NT2/D1 (cell line): ENCODE measurements around the gene IGFALS.
A peak's percentile ranks its signal among the peaks of the same experiment; 100 is the strongest.

Experiments used
- DNase-seq: peaks from one replicate; pipeline ENCODE4 v3.0.0-alpha.2; 2011; ENCODE audit warnings: low read depth, low spot score
- H3K27me3 ChIP-seq: 2 replicates; pipeline ENCODE4 v1.6.0; 2011; ENCODE audit warnings: mild to moderate bottlenecking; ENCODE audit not compliant: insufficient read length, insufficient read depth
- H3K36me3 ChIP-seq: 2 replicates; pipeline ENCODE4 v1.6.1; 2011; ENCODE audit warnings: mild to moderate bottlenecking, low read length, mixed read lengths; ENCODE audit not compliant: insufficient read depth, insufficient read length
- H3K4me1 ChIP-seq: 2 replicates; pipeline ENCODE4 v1.5.1; 2011; ENCODE audit not compliant: insufficient read depth, insufficient read length
- H3K4me3 ChIP-seq: 2 replicates; pipeline ENCODE4 v1.5.1; 2011; ENCODE audit warnings: low read depth; ENCODE audit not compliant: insufficient read length
- H3K9ac ChIP-seq: 2 replicates; pipeline ENCODE4 v1.6.0; 2011; ENCODE audit warnings: low read depth; ENCODE audit not compliant: insufficient read length
- H3K9me3 ChIP-seq: 2 replicates; pipeline ENCODE4 v1.5.1; 2011; ENCODE audit warnings: mild to moderate bottlenecking, low read length; ENCODE audit not compliant: insufficient read depth
- SUZ12 ChIP-seq: IDR thresholded peaks from 2 replicates; pipeline ENCODE4 v1.6.1; 2011; ENCODE audit not compliant: insufficient read length, insufficient read depth; ENCODE audit errors: extremely low read depth
- YY1 ChIP-seq: IDR thresholded peaks from 2 replicates; pipeline ENCODE4 v1.6.1; 2011; ENCODE audit not compliant: insufficient read length, insufficient read depth
- ZNF274 ChIP-seq: IDR thresholded peaks from 2 replicates; pipeline ENCODE4 v1.6.1; 2011; ENCODE audit warnings: mild to moderate bottlenecking, low read depth, low read length

The IGFALS gene

DNA sequence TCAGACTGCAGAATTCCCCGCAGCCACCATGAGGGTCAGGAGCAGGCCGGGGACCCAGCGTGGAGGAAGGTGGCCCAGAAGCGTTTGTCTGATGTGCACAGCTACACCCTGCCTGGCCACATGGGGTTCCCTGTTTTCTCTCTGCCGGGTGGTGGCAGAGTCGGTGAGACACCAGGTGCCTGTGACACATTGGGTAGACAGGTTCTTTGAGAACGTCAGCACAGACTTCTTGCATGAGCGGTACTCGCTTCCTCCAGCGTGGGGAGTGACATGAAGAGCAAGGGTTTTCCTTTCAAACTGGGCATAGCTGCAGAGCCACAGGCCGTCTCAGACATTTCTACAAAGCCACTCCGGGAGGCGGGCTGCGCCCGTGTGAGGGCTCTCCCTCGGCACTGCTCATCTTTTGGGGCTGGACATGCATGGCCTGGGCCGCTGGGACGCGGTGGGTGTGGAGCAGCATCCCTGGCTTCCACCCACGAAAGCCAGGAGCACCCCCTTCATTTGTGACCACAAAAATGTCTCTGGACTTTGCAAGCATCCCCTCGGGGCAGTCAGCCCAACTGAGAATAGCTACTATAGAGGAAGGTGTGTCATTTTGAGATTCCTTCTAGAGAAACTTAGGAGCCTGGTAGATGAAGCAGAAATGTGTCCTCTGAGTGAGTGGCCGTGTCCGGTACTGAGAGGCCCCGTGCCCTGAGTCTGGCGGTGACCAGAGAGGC is 48.2 kb downstream of the IGFALS start:
- H3K9ac ChIP-seq, result peak overlapping the region; percentile 74
- H3K27me3 ChIP-seq, result no peaks in the 10 kb centered on the region
- TF ChIP-seq ZNF274, result no peak
- TF ChIP-seq SUZ12, result no peak
- no peak for TF ChIP-seq YY1
- DNase-seq, result no peak
- H3K36me3 ChIP-seq, result peaks cover 64% of the 10 kb centered on the region
- H3K9me3 ChIP-seq, result no peaks in the 10 kb centered on the region
- H3K4me3 ChIP-seq, result no peak overlapping the region
- peaks cover 29% of the 10 kb centered on the region for H3K4me1 ChIP-seq

DNA sequence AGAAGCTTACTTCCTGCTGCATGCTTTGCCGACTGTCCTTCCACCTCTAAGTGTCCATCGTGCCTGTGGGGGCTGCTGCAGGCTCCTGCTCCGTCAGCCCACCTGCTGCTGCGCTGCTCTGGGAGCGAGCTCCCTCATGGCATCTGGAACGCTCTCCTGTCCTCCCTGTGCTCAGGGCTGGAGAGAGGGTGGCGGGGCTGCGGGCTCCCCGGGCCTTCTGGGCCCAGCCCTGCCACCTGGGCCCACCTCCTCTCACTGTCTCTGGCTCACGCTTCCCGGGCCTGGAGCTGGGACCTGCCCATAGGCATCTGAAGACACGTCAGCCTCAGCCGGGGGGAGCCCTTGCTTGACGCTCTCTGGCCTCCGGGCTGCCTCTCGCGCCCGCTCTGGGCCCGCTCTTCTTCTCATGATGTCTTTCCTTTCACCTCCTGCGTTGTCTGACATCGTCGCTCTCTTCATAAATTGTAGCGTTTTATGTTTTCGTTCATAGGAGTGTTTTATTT is 49.1 kb downstream of the IGFALS start:
- no peak for TF ChIP-seq ZNF274
- TF ChIP-seq YY1, result no peak
- TF ChIP-seq SUZ12, result no peak
- Histone ChIP-seq H3K9ac (peak overlapping the region; percentile 36), H3K9me3 (peaks cover 4% of the 10 kb centered on the region; the same call in 1 of the 2 replicates), H3K27me3 (no peaks in the 10 kb centered on the region), H3K36me3 (peaks cover 62% of the 10 kb centered on the region), H3K4me3 (no peak overlapping the region), H3K4me1 (peaks cover 29% of the 10 kb centered on the region)
- no peak for DNase-seq

DNA sequence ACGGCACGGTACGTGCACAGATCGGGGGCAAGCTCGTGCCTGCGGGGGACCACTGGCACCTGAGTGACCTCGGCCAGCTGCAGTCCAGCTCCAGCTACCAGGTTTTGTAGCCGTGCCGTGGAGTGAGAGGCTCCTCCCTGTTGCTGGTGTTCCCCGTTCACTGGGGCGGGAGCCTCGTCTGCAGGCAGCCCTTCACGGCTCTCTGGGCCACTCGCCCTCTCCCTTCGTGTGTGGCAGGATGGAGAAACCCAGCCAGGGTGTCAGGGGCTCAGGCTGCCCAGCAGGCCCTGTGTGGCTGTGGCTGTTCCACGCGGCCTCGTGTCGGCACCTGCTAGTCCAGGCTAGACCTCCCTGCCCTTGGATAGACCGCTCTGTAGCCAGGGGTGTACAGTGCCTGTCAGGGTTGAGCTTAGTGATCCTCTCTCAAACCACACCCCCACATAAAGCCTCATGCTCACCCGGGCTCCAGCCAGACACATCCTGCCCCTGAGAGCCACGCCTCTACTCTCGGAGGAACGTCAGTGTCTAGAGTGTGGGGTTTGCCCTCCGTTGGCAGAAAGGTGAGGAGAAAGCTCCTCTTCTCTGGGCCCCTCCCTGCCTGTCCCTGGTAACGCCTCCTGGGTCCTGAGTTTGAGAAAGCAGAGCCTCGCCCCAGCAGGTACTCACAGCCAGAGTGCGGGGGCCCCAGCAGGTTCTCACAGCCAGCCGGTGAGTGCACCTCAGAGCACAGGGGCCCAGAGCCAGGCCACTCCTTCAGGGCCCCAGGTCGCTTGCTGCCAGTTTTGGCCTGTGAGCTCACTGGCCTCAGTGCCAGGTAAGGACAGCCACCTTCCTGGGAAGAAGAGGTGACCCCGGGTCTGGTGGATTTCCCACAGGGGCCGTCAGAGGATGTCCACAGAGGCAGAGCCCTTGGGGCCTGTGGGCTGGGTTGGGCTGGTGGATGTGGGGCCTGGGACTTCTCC is 49.8 kb downstream of the IGFALS start:
- Histone ChIP-seq H3K4me3 (no peak overlapping the region), H3K9ac (peak overlapping the region; percentile 36), H3K9me3 (peaks cover 11% of the 10 kb centered on the region), H3K36me3 (peaks cover 58% of the 10 kb centered on the region), H3K4me1 (peaks cover 29% of the 10 kb centered on the region), H3K27me3 (no peaks in the 10 kb centered on the region)
- DNase-seq, result no peak
- TF ChIP-seq SUZ12 (no peak), ZNF274 (no peak), YY1 (no peak)

DNA sequence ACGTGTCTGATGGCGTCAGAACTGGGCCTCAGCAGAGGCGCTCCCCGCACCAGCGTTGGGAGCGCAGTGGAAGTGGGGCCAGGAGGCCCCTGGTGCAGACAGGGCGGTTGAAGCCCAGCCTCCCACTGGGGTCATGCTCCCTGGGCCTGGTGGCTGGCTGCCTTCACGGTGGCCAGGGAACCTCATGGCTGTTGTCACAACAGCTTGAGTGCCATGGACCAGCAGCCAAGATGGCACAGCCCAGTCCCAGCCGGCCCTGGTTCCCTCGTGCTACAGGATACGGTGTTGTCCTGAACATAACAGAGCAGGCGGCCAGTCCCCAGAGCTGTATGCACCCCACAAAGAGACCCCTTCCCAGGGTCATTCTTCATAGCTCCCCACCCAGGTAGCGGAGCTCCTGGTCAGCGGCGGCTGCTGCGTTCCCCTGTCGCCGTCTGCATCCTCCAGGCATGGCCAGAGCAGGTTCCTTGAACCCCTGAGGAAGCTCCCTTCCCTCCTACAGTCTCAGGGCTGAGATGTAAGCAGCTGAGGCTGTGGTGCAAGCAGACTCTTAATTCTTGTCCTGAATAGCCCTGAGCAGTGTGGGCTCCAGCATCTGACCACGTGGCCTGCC is 51.8 kb downstream of the IGFALS start:
- no peak for DNase-seq
- Histone ChIP-seq H3K9me3 (peaks cover 31% of the 10 kb centered on the region), H3K9ac (no peak overlapping the region), H3K4me3 (no peak overlapping the region), H3K36me3 (peaks cover 42% of the 10 kb centered on the region), H3K4me1 (peaks cover 19% of the 10 kb centered on the region), H3K27me3 (no peaks in the 10 kb centered on the region)
- TF ChIP-seq SUZ12 (no peak), YY1 (no peak), ZNF274 (no peak)

DNA sequence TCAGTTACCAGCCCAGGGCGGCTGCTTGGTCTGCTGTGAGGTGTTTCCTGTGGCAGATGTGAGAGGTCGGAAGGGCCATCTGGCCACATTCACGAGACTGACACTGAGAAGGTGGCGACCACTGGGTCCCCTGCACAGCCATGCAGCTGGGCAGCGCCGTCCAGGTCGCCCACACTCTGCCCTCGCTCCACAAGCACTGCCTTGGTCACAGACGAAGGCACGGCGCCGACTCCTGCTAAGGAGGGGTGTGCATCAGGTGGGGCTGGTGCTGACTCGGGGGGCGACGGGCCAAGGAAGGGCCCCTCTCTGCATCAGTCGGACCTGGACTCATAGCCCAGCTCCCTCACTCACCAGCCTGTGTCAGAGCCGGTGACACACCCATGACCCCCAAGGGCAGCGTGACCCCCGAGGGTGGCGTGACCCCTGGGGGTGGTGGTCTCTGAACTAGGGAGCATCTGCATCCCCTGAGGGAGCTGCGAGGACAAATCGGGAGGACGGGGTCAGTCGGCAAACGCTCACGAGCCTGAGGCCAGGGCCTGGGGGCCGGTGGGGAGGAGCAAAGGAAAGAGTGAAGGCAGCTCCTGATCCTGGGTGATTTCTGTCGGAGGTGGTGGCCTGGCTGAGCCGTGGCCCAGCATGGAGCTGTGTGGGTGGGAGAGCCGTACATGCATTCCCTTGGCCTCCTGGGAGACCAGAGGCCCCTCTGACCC is 52.6 kb downstream of the IGFALS start:
- no peak for DNase-seq
- Histone ChIP-seq H3K4me1 (peaks cover 14% of the 10 kb centered on the region), H3K9ac (no peak overlapping the region), H3K4me3 (no peak overlapping the region), H3K9me3 (peaks cover 39% of the 10 kb centered on the region), H3K27me3 (no peaks in the 10 kb centered on the region), H3K36me3 (peaks cover 43% of the 10 kb centered on the region)
- no peak for TF ChIP-seq ZNF274
- no peak for TF ChIP-seq YY1
- no peak for TF ChIP-seq SUZ12
